GM21528 (cell line): ENCODE measurements around the gene PDZD7.

Source experiments
- ATAC-seq: cut with Tn5 transposase; IDR thresholded peaks from one replicate; pipeline ENCODE4 v1.9.1; 2021; ENCODE audit warnings: mild to moderate bottlenecking, moderate library complexity; ENCODE audit not compliant: unreplicated experiment, low FRiP score

PDZD7 gene

DNA sequence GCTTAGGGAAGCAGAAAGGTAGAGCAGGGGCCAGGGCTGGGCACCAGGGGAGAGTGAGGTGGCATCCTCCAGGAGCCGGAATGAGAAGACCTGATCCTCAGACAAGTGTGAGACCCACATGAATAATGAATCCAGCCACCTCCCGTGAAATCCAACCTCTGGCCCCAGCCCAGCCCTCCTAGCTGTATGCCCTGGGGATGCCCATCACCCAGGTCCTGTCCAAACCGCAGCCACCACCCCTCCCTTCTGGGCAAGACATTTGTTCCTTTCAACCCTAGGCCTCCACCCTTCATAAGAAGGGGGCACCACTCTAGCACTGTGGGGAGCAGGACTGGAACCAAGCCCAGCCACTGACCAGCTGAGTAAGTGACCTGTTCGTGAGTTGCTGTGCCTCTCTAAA is 9.7 kb downstream of the PDZD7 start:
- no peak for ATAC-seq

DNA sequence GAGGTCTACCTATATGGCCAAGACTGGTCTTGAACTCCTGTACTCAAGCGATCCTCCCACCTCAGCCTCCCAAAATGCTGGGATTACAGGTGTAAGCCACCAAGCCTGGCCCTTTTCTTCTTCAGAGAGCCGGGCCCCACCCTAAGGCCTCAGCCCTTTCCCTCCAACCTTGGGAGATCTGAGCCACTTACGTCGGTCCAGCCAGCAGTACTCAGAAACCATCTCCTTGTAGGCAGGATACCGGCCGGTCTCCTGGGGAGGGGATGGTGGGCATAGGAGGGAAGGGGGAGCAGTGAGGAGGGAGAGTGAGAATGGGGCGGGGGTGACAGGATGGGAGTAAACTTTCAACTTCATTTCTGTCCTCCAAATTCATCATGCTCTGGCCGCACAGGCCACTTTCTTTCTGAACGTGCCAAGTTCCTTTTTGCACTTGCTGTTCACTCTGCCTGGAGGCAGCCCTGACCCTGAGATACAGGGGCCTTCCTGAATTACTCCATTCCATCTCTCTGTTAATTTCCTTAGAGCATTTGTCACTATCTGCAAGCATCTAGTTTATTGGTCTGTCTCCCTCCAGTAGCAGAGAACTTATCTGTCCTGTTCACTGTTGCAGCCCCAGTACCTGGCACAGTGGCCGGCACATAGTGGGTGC is 10.4 kb downstream of the PDZD7 start:
- ATAC-seq, result no peak

- no peak for ATAC-seq
Measured at GRCh38 chr10:101019440-101019703, 11.6 kb downstream of the PDZD7 start.

- no peak for ATAC-seq
Measured at GRCh38 chr10:101018600-101019439, 12.1 kb downstream of the PDZD7 start.

GRCh38 chr10:101018118-101018599 is 12.8 kb downstream of the PDZD7 start:
- no peak for ATAC-seq

DNA sequence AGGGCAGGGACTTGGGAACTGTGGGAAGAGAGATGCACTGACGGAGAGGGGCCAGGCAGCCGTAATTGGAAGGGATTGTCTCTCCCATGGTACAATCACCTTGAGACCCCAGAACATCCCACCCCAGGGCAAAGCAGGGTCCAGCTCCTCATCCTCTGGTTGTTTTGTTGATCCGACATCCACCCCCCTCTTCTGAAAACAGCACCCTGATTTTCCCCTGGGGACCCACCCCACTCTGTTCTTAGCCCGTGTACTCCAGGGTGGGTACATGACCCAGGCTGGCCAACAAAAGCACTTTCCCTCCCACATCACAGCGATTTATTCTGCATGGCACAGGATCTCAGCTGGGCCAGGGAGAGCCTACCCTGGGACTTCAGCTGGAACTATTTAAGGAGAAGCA is 14.1 kb downstream of the PDZD7 start:
- ATAC-seq, result no peak

DNA sequence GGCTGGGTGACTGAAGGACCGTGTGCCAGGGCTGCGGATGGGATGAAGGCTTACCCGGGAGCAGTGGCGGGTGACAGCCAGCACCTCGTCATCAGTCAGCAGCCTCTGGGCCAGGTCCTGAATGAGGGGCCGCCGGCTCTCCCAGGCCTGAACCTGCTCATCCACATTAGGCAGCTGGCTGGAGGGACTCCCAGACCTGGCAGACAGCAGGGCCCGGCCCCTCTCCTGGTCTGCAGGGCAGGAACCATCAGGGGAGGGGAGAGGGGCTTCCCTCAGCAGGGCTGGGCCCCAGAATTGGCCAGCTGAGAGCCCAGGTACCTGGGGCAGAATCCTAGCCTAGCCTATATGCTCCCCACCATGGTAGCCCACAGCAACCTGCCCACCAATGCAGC is 15.4 kb downstream of the PDZD7 start:
- ATAC-seq, result no peak

GRCh38 chr10:101014966-101015581 is 15.9 kb downstream of the PDZD7 start:
- ATAC-seq, result no peak

DNA sequence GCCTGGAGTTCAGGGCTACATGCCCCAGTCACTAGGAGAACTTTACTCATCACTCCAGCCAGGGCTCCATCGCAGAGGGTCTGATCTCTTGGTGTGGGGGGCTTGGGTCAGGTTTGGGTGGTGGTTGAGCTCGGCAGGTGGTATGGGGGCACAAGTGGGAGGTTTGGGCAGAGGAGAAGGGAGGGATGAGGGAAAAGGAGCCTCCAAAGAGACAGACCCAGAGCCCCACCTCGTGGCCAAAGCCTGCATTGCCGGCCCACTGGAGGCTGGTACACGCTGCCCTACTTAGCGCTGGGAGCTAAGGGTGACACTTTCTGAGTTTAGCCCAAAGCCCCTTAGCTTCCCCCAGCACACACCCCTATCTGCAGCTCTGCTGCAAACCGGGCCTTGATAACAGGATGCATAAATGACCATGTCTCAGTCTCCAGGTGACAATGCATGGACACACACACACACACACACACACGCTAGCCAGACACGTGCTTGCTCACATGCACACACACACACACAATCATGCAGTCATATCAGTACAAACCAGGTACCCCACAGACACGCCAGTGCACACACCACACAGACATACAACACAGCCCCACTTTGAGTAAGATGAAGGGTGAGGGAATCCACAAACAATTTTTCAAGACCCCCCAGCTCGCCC is 16.6 kb downstream of the PDZD7 start:
- ATAC-seq, result no peak

- ATAC-seq, result no peak
Measured at GRCh38 chr10:101013365-101013825, 17.5 kb downstream of the PDZD7 start.

DNA sequence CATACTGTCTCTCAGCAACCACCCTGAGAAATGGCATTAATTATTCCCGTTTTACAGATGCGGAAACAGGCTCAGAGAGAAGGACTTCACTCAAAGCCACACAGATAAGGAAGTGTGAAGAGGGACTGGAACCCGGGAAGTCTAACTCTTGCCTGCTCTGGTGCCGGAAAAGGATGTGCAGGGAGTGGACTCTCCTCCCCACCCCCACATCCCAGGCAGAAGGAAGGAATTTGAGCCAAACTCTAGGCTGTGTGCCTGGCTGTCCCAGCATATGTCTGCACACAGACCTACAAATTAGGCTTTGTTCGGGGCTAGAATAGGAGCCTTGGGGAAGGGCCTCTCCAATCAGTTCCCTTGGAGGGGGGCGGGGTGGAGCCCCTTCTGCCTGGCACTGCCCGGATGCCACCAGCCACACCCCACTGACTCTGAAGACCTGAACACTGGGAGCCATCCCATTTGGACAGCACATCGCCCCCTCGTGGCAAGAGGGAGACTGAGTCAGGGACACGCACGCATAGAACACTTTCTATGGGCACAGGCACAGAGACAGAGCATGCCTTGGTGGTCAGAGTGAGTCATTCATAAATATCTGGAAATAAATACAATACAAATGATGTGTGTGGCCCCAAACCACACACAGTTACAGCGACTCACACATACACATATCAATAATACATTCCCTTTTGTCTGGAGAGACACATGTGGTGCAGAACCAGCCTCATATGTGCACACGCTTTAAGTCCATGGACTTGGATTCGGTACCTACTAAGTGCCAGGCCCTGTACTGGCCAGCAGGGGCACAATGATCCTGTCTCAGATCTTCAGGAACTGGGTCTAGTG is 18.2 kb downstream of the PDZD7 start:
- peak; percentile 73 for ATAC-seq

- ATAC-seq, result no peak
Measured at GRCh38 chr10:101011517-101012423, 19.2 kb downstream of the PDZD7 start.

GRCh38 chr10:101010329-101010728 is 20.6 kb downstream of the PDZD7 start:
- ATAC-seq, result no peak

DNA sequence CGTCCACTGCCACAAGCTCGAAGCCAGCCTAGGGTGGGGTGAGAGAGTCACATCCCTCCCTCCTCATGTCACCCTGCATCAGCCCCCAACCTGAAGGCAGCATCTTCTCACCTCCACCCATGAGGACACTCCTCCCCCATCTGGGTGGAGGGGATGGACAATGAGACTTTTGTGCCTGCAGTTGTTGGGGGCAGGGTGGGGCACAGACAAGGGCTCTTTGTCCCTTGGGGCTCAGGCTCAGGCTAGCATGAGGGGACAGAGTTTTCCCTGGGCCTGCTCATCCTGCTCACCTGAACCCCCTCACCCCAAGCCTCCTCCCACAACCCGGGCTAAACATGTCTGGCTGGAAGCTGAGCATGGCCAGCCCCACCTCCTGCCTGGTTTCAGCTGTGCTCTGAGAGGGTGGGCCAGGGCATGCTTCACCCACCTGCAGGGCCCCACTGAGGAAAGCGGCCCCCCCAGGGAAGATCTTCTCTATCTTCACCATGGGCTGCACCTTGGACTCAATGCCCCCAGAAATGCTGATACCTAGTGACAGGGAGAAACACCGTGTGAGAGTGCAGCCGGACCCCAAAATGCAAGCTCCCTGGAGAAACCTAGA is 22.0 kb downstream of the PDZD7 start:
- no peak for ATAC-seq

DNA sequence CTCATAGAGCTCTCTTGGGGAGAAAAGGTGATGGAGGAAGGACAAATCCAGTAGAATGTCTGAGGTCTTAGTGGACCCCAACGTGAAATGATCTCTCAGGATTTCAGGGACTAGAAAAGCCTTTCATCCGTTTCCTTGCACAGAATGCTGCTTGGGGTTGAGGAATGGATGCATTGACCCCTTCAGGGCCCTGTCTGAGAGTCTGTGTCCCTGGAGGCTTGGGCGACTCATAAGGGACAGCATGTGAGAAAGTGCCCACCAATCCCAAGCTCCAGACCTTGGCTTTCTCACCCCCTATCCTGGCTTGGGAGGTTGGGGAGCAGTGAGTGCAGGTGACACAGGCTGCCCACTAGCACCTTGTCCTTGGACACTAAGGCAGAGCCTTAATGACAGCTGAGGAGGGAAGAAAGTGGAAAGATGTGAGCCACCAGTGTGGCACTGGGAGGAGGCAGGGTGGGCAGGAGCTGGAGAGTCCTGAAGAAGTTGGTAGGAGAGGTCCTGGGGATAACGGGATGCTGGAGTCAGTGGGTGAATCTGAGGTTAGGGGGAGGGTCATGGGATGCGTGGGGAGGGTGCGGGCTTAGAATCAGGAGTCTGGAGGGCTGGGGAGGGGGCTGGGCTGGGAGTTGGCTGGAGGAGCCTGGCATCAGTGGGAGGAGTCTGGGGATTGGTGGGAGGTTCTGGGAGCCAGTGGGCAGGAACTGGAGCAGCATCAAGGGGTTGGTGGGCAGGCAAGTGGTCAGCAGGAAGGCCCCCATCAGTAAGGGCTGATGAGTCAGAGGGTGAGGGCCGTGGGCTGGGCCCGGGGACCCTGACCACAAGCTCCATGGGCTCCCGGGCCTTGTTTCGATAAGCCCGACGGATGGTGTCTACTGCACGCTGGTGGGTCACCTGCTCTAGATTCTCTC is 22.8 kb downstream of the PDZD7 start:
- ATAC-seq, result no peak

- ATAC-seq, result no peak
Measured at GRCh38 chr10:101007099-101007711, 23.7 kb downstream of the PDZD7 start.

DNA sequence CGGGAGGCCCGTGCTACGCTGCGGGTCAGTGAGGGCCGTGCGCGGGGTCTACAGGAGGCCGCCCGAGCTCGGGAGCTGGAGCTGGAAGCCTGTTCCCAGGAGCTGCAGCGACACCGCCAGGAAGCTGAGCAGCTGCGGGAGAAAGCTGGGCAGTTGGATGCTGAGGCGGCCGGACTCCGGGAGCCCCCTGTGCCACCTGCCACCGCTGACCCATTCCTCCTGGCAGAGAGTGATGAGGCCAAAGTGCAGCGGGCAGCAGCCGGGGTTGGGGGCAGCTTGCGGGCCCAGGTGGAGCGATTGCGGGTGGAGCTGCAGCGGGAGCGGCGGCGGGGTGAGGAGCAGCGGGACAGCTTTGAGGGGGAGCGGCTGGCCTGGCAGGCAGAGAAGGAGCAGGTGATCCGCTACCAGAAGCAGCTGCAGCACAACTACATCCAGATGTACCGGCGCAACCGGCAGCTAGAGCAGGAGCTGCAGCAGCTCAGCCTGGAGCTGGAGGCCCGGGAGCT is 24.3 kb downstream of the PDZD7 start:
- ATAC-seq, result no peak
